Esophagus squamous epithelium (tissue), 5 donors: ENCODE data around the gene C11orf52. TPM values are rescaled to one million over a fixed set of nuclear protein-coding genes. Genes with fewer than 3 reads are reported as not detected.

Experiments
- DNase-seq: peaks from one replicate; lab custom pipeline; 2025; lab: John Stamatoyannopoulos, UW
- H3K27ac ChIP-seq, 4 donors: fragments of 200-600 bp; sonication (generic); one replicate each; pipeline ENCODE4 v1.5.1; 2016 to 2019; ENCODE audit warnings: mild to moderate bottlenecking in 1 of 4
- H3K27me3 ChIP-seq, 4 donors: fragments of 200-600 bp; sonication (generic); 1 replicate in 3 of 4; 2 replicates in 1 of 4; pipeline versions ENCODE4 v1.5.1 to v1.6.0; 2017 to 2021; ENCODE audit warnings: antibody characterized with exemption in 1 of 4
- H3K36me3 ChIP-seq, 3 donors: fragments of 200-600 bp; sonication (generic); one replicate each; pipeline ENCODE4 v1.5.1; 2016 to 2019
- H3K4me1 ChIP-seq, 3 donors: fragments of 200-600 bp; sonication (generic); one replicate each; pipeline ENCODE4 v1.5.1; 2017 to 2019
- H3K4me3 ChIP-seq, 4 donors: fragments of 200-600 bp; sonication (generic); 1 replicate in 3 of 4; 2 replicates in 1 of 4; pipeline ENCODE4 v1.5.1; 2016 to 2019; ENCODE audit warnings: mild to moderate bottlenecking in 2 of 4, moderate library complexity in 1 of 4
- H3K9me3 ChIP-seq, 3 donors: fragments of 200-600 bp; sonication (generic); one replicate each; pipeline ENCODE4 v1.5.1; 2016 to 2019
- CTCF ChIP-seq, 6 experiments: fragments of 450-650 bp in 4 of 6; fragments of 200-600 bp in 2 of 6; sonication (generic) in 2 of 6; IDR thresholded peaks; one replicate each; pipeline ENCODE4 v1.5.1; 2016 to 2019; ENCODE audit warnings: antibody characterized with exemption in 6 of 6, mild to moderate bottlenecking in 4 of 6, moderate library complexity in 4 of 6
- POLR2A ChIP-seq, 4 donors: fragments of 450-650 bp; IDR thresholded peaks; one replicate each; pipeline ENCODE4 v1.6.1; 2017; ENCODE audit warnings: antibody characterized with exemption in 4 of 4, mild to moderate bottlenecking in 4 of 4, moderate library complexity in 3 of 4
- WGBS, 2 donors: methylation state at CpG; one replicate each; pipeline ENCODE4 v1.1.5; 2018; 5-methylcytosine and 5-hydroxymethylcytosine counted together
- intact Hi-C: fragments of 100-400 bp; cut with DNase I; formaldehyde crosslinking; loops from one replicate; pipeline ENCODE4 v1.15.0; 2022
- total RNA-seq, 4 donors: library from RNA; depleted of rRNA; stranded (reverse); fragments of >200 nt; gene quantifications; one replicate each; pipeline ENCODE4 v1.1.0, GENCODE V29; 2016
- donor health status: DM: yes; HTN: yes; CAD: no.

The C11orf52 gene
- total RNA-seq, 4 donors from 2014 or later: 2.4 to 10.2 (median 3.7) TPM

- WGBS, 2 donors: 91 to 96% methylated on average over 3 of the region's 3 CpGs
- no peak for DNase-seq
- intact Hi-C loops: no loop called here
- Histone ChIP-seq H3K9me3 (no peaks in the 10 kb centered on the region), H3K27me3 (peaks cover 0 to 7% (median 0%) of the 10 kb centered on the region in 4 donors), H3K36me3 (no peaks in the 10 kb centered on the region), H3K4me1 (peaks cover 10 to 46% (median 12%) of the 10 kb centered on the region in 3 donors), H3K27ac (peak overlapping the region in 2 of 4 donors; percentile 84 to 85), H3K4me3 (no peak overlapping the region)
- TF ChIP-seq POLR2A (IDR thresholded peaks at IDR 0.05) (no peak), CTCF (IDR thresholded peaks at IDR 0.05) (no peak)
Observed at GRCh38 chr11:111917788-111918187, 925 bp upstream of the C11orf52 start.

- no peak for DNase-seq
- Histone ChIP-seq H3K27ac (no peak overlapping the region), H3K4me3 (no peak overlapping the region), H3K4me1 (peaks cover 15 to 52% (median 26%) of the 10 kb centered on the region in 3 donors), H3K36me3 (no peaks in the 10 kb centered on the region), H3K9me3 (no peaks in the 10 kb centered on the region), H3K27me3 (no peaks in the 10 kb centered on the region)
- WGBS, 2 donors: 48 to 66% methylated on average over 2 of the region's 2 CpGs
- TF ChIP-seq POLR2A (IDR thresholded peaks at IDR 0.05) (no peak), CTCF (IDR thresholded peaks at IDR 0.05) (no peak)
- intact Hi-C loops: loop anchor here (10.0 kb wide), 1 partner anchor 46 kb away; the partner anchor contains the start of genes ALG9, CFAP68 and FDXACB1
Observed at GRCh38 chr11:111920908-111921307, 2.2 kb downstream of the C11orf52 start.

GRCh38 chr11:111921541-111922230, 3.0 kb downstream of the C11orf52 start:
- no peak for TF ChIP-seq POLR2A (IDR thresholded peaks at IDR 0.05)
- no peak for TF ChIP-seq CTCF (IDR thresholded peaks at IDR 0.05)
- no peak for DNase-seq
- H3K27ac ChIP-seq: peak overlapping the region in 1 of 4 donors; percentile 91
- H3K9me3 ChIP-seq: no peaks in the 10 kb centered on the region
- H3K4me1 ChIP-seq: peaks cover 22 to 60% (median 31%) of the 10 kb centered on the region in 3 donors
- H3K4me3 ChIP-seq: no peak overlapping the region
- no peaks in the 10 kb centered on the region for H3K27me3 ChIP-seq
- H3K36me3 ChIP-seq: no peaks in the 10 kb centered on the region
- WGBS, 2 donors: 87 to 92% methylated on average over 7 of the region's 7 CpGs
- intact Hi-C loops: loop anchor here (10.0 kb wide), 1 partner anchor 47 kb away; the partner anchor contains the start of genes ALG9, CFAP68 and FDXACB1

GRCh38 chr11:111922803-111923202, 4.1 kb downstream of the C11orf52 start:
- WGBS, 2 donors: 4 to 5% methylated on average over 2 of the region's 2 CpGs
- peaks cover 27 to 68% (median 35%) of the 10 kb centered on the region in 3 donors for H3K4me1 ChIP-seq

More at GRCh38 chr11:111922803-111923202, 4.1 kb downstream of the C11orf52 start:
- TF ChIP-seq POLR2A (IDR thresholded peaks at IDR 0.05) (no peak), CTCF (IDR thresholded peaks at IDR 0.05) (no peak)
- intact Hi-C loops: loop anchor here (10.0 kb wide), 1 partner anchor 48 kb away; the partner anchor contains the start of genes ALG9, CFAP68 and FDXACB1
- no peaks in the 10 kb centered on the region for H3K36me3 ChIP-seq
- peak overlapping the region; percentile 64 to 93 (median 86) for H3K27ac ChIP-seq
- no peak for DNase-seq
- H3K27me3 ChIP-seq: no peaks in the 10 kb centered on the region
- peak overlapping the region in 1 of 4 donors; percentile 3 for H3K4me3 ChIP-seq
- no peaks in the 10 kb centered on the region for H3K9me3 ChIP-seq
